HepG2 (cell line): Measurements from ENCODE around the gene RPSA. TPM values are rescaled to one million over a fixed set of nuclear protein-coding genes. Genes with fewer than 3 reads are reported as not detected.

ENCODE experiments used
- FOXA3 ChIP-seq: IDR thresholded peaks from 2 replicates; pipeline ENCODE4 v1.6.1; 2016; ENCODE audit warnings: missing genetic modification reagents, missing compliant biosample characterization
- MYC ChIP-seq: sonication (generic); formaldehyde crosslinking; IDR thresholded peaks from 2 replicates; pipeline ENCODE4 v1.9.0; 2021; ENCODE audit warnings: missing genetic modification reagents, borderline replicate concordance
- NFKB2 ChIP-seq: sonication (generic); formaldehyde crosslinking; IDR thresholded peaks from 2 replicates; pipeline ENCODE4 v1.4.0; 2020; ENCODE audit warnings: missing genetic modification reagents, borderline replicate concordance
- NFYC ChIP-seq: IDR thresholded peaks from 2 replicates; pipeline ENCODE4 v1.6.1; 2016; ENCODE audit warnings: missing genetic modification reagents, missing compliant biosample characterization
- PITX1 ChIP-seq: sonication (generic); formaldehyde crosslinking; IDR thresholded peaks from 2 replicates; pipeline ENCODE4 v1.5.1; 2020; ENCODE audit warnings: mild to moderate bottlenecking, missing genetic modification reagents
- SMARCC2 ChIP-seq: fragments of 450-650 bp; IDR thresholded peaks from 2 replicates; pipeline ENCODE4 v1.6.1; 2017; ENCODE audit warnings: antibody characterized with exemption, mild to moderate bottlenecking
- TAF1 ChIP-seq: sonication (generic); formaldehyde crosslinking; IDR thresholded peaks from 2 replicates; pipeline ENCODE4 v1.4.0; 2020; ENCODE audit warnings: missing genetic modification reagents
- YEATS4 ChIP-seq: sonication (generic); formaldehyde crosslinking; IDR thresholded peaks from 2 replicates; pipeline ENCODE4 v1.4.0; 2020; ENCODE audit warnings: missing genetic modification reagents, borderline replicate concordance
- ZFP36 ChIP-seq: fragments of 150-350 bp; IDR thresholded peaks from 2 replicates; pipeline ENCODE4 v1.6.1; 2018; ENCODE audit warnings: borderline replicate concordance, low read length, low read depth; ENCODE audit not compliant: partially characterized antibody
- ZIK1 ChIP-seq: sonication (generic); formaldehyde crosslinking; IDR thresholded peaks from 2 replicates; pipeline ENCODE4 v1.5.0; 2020; ENCODE audit warnings: mild to moderate bottlenecking, low read depth, missing genetic modification reagents, borderline replicate concordance
- ZNF235 ChIP-seq: sonication (generic); formaldehyde crosslinking; IDR thresholded peaks from 2 replicates; pipeline ENCODE4 v1.8.1; 2023; ENCODE audit warnings: mild to moderate bottlenecking, missing genetic modification reagents, borderline replicate concordance
- ZNF615 ChIP-seq: sonication (generic); formaldehyde crosslinking; IDR thresholded peaks from 2 replicates; pipeline ENCODE4 v1.5.0; 2020; ENCODE audit warnings: mild to moderate bottlenecking, missing genetic modification reagents, borderline replicate concordance
- ZNF83 ChIP-seq: sonication (generic); formaldehyde crosslinking; IDR thresholded peaks from 2 replicates; pipeline ENCODE4 v1.4.0; 2020; ENCODE audit warnings: missing genetic modification reagents, mild to moderate bottlenecking, borderline replicate concordance
- polyA plus RNA-seq, 8 experiments: library from polyadenylated mRNA; depleted of rRNA in 3 of 8; stranded (reverse) in 7 of 8; unstranded in 1 of 8; fragments of >200 nt; fragmentation: Illumina TruSeq in 4 of 8; extraction: Trizol in 4 of 8; gene quantifications; 2 replicates each; pipeline versions ENCODE4 v1.2.1 to v1.2.3, GENCODE V29; 2011 to 2016; ENCODE audit warnings: low read depth in 4 of 8, missing spikeins in 1 of 8, mixed read lengths in 1 of 8; ENCODE audit not compliant: insufficient read depth in 1 of 8
- total RNA-seq, 5 experiments: library from RNA; depleted of rRNA; stranded (reverse); fragments of >200 nt; fragmentation: Illumina TruSeq; extraction: Trizol; gene quantifications; 2 replicates each; pipeline ENCODE4 v1.2.3, GENCODE V29; 2016; ENCODE audit warnings: low read depth in 1 of 5
- TF ChIP-seq, protein P1 (sequence below): sonication (generic); formaldehyde crosslinking; IDR thresholded peaks from 2 replicates; pipeline ENCODE4 v1.5.1; 2020; ENCODE audit warnings: mild to moderate bottlenecking, moderate library complexity, missing genetic modification reagents
- TF ChIP-seq, protein P2 (sequence below): fragments of 450-650 bp; IDR thresholded peaks from 2 replicates; pipeline ENCODE4 v1.6.1; 2016
- TF ChIP-seq, protein P3 (sequence below): fragments of 450-650 bp; IDR thresholded peaks from 2 replicates; pipeline ENCODE4 v1.6.1; 2017; ENCODE audit warnings: mild to moderate bottlenecking
- TF ChIP-seq, protein P4 (sequence below): sonication (generic); formaldehyde crosslinking; IDR thresholded peaks from 2 replicates; pipeline ENCODE4 v1.9.0; 2021; ENCODE audit warnings: missing genetic modification reagents, mild to moderate bottlenecking, borderline replicate concordance
- TF ChIP-seq, protein P5 (sequence below): sonication (generic); formaldehyde crosslinking; IDR thresholded peaks from 2 replicates; pipeline ENCODE4 v1.8.1; 2022; ENCODE audit warnings: mild to moderate bottlenecking, missing genetic modification reagents
- TF ChIP-seq, protein P6 (sequence below): sonication (generic); formaldehyde crosslinking; IDR thresholded peaks from 2 replicates; pipeline ENCODE4 v1.4.0; 2020; ENCODE audit warnings: missing genetic modification reagents, low read depth, mild to moderate bottlenecking, borderline replicate concordance

Gene RPSA
- total and polyA plus RNA-seq, 2 of the 13 experiments (the other 11 are each of a cell fraction or from before 2014, with no cell fraction given), result 1,683 to 3,226 TPM

DNA sequence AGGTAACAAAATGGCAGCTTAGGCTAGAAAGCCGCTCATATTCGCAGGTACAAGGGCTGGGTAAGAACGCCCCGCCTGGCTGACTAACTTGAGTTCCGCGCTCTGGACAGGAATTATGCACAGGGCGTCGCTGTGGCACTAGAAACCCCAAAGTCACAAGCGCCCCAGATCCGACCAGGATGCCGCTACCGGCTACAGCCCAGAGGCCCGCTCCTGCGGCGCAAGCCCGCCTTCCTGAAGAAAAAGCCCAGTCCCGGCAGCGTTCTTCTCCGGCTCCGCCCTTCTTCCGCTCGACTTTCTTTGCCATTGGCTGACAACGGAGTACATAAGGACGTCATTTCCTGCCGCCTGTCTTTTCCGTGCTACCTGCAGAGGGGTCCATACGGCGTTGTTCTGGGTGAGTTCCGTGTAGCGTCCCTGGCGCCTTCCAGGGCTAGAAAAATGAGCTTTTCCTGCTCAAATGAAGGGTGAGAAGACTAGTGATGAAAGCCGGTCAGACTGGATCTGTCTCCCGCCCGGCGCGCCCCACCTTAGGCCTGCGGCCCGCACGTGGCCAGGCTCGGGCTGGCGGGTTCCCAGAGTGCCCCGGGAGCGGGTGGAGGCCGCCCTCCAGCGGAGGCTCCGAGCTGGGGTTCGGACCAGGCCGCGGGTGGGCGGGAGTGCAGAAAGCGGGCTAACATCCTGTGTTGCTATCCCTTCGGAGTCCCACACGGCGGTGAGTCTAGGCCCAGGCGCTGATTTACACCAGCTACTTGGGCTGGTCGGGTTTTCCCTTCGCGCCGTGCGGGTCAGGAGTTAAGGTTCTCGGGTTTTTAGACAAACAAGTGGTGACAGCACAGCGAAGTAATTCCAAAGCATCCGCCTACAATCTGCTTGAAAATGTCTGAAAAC, at the start of gene RPSA (continued):
- TF ChIP-seq NFYC (CRISPR knock-in tag) (peak; percentile 88), YEATS4 (CRISPR knock-in tag) (peak; percentile 100), ZNF83 (CRISPR knock-in tag) (no peak), SMARCC2 (no peak), NFKB2 (peak; percentile 98; the same call in 1 of the 2 replicates), ZNF615 (CRISPR knock-in tag) (no peak), FOXA3 (peak; percentile 46; the same call in 1 of the 2 replicates), ZIK1 (CRISPR knock-in tag) (peak; percentile 92), MYC (peak; percentile 100), ZNF235 (CRISPR knock-in tag) (peak; percentile 76; the same call in 1 of the 2 replicates), TAF1 (peak; percentile 99), ZFP36 (no peak), PITX1 (no peak; the same call in none of the 2 replicates)
- TF ChIP-seq, protein P1, sequence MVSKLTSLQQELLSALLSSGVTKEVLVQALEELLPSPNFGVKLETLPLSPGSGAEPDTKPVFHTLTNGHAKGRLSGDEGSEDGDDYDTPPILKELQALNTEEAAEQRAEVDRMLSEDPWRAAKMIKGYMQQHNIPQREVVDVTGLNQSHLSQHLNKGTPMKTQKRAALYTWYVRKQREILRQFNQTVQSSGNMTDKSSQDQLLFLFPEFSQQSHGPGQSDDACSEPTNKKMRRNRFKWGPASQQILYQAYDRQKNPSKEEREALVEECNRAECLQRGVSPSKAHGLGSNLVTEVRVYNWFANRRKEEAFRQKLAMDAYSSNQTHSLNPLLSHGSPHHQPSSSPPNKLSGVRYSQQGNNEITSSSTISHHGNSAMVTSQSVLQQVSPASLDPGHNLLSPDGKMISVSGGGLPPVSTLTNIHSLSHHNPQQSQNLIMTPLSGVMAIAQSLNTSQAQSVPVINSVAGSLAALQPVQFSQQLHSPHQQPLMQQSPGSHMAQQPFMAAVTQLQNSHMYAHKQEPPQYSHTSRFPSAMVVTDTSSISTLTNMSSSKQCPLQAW, result peak; percentile 80
- TF ChIP-seq, protein P2, sequence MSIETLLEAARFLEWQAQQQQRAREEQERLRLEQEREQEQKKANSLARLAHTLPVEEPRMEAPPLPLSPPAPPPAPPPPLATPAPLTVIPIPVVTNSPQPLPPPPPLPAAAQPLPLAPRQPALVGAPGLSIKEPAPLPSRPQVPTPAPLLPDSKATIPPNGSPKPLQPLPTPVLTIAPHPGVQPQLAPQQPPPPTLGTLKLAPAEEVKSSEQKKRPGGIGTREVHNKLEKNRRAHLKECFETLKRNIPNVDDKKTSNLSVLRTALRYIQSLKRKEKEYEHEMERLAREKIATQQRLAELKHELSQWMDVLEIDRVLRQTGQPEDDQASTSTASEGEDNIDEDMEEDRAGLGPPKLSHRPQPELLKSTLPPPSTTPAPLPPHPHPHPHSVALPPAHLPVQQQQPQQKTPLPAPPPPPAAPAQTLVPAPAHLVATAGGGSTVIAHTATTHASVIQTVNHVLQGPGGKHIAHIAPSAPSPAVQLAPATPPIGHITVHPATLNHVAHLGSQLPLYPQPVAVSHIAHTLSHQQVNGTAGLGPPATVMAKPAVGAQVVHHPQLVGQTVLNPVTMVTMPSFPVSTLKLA, result peak; percentile 64
- TF ChIP-seq, protein P3, sequence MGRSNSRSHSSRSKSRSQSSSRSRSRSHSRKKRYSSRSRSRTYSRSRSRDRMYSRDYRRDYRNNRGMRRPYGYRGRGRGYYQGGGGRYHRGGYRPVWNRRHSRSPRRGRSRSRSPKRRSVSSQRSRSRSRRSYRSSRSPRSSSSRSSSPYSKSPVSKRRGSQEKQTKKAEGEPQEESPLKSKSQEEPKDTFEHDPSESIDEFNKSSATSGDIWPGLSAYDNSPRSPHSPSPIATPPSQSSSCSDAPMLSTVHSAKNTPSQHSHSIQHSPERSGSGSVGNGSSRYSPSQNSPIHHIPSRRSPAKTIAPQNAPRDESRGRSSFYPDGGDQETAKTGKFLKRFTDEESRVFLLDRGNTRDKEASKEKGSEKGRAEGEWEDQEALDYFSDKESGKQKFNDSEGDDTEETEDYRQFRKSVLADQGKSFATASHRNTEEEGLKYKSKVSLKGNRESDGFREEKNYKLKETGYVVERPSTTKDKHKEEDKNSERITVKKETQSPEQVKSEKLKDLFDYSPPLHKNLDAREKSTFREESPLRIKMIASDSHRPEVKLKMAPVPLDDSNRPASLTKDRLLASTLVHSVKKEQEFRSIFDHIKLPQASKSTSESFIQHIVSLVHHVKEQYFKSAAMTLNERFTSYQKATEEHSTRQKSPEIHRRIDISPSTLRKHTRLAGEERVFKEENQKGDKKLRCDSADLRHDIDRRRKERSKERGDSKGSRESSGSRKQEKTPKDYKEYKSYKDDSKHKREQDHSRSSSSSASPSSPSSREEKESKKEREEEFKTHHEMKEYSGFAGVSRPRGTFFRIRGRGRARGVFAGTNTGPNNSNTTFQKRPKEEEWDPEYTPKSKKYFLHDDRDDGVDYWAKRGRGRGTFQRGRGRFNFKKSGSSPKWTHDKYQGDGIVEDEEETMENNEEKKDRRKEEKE, result no peak
- TF ChIP-seq, protein P4, sequence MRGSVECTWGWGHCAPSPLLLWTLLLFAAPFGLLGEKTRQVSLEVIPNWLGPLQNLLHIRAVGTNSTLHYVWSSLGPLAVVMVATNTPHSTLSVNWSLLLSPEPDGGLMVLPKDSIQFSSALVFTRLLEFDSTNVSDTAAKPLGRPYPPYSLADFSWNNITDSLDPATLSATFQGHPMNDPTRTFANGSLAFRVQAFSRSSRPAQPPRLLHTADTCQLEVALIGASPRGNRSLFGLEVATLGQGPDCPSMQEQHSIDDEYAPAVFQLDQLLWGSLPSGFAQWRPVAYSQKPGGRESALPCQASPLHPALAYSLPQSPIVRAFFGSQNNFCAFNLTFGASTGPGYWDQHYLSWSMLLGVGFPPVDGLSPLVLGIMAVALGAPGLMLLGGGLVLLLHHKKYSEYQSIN, result no peak
- TF ChIP-seq, protein P5, sequence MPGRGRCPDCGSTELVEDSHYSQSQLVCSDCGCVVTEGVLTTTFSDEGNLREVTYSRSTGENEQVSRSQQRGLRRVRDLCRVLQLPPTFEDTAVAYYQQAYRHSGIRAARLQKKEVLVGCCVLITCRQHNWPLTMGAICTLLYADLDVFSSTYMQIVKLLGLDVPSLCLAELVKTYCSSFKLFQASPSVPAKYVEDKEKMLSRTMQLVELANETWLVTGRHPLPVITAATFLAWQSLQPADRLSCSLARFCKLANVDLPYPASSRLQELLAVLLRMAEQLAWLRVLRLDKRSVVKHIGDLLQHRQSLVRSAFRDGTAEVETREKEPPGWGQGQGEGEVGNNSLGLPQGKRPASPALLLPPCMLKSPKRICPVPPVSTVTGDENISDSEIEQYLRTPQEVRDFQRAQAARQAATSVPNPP (CRISPR knock-in tag), result peak; percentile 89
- TF ChIP-seq, protein P6, sequence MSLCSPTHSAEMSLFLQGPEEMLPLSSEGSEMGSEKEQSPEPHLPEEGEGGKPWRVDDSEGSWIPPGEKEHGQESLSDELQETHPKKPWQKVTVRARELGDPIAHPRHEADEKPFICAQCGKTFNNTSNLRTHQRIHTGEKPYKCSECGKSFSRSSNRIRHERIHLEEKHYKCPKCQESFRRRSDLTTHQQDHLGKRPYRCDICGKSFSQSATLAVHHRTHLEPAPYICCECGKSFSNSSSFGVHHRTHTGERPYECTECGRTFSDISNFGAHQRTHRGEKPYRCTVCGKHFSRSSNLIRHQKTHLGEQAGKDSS (CRISPR knock-in tag), result no peak; the same call in 1 of the 2 replicates
